Testis (tissue), 3 donors: ENCODE data around the gene GPBP1L1. TPM values are rescaled to one million over a fixed set of nuclear protein-coding genes. Genes with fewer than 3 reads are reported as not detected.

Experiments
- DNase-seq: peaks from one replicate; pipeline ENCODE4 v3.0.0-alpha.2; 2019
- H3K27ac ChIP-seq, 2 donors: fragments of 200-600 bp; sonication (generic); one replicate each; pipeline ENCODE4 v1.5.1; 2019
- H3K27me3 ChIP-seq: fragments of 200-600 bp; sonication (generic); one replicate; pipeline ENCODE4 v1.5.1; 2019
- H3K36me3 ChIP-seq: fragments of 200-600 bp; sonication (generic); one replicate; pipeline ENCODE4 v1.5.1; 2017; ENCODE audit warnings: low read depth; ENCODE audit errors: missing control alignments
- H3K4me1 ChIP-seq: fragments of 200-600 bp; sonication (generic); one replicate; pipeline ENCODE4 v1.5.1; 2019
- H3K4me3 ChIP-seq, 2 donors: fragments of 200-600 bp; sonication (generic); one replicate each; pipeline ENCODE4 v1.5.1; 2017 to 2019
- H3K9me3 ChIP-seq: fragments of 200-600 bp; sonication (generic); one replicate; pipeline ENCODE4 v1.5.1; 2017
- CTCF ChIP-seq, 3 experiments: fragments of 450-650 bp in 2 of 3; fragments of 200-600 bp in 1 of 3; sonication (generic) in 1 of 3; IDR thresholded peaks; one replicate each; pipeline ENCODE4 v1.5.1; 2016 to 2019; ENCODE audit warnings: antibody characterized with exemption in 3 of 3, mild to moderate bottlenecking in 2 of 3, moderate library complexity in 1 of 3
- POLR2A ChIP-seq: fragments of 450-650 bp; IDR thresholded peaks from one replicate; pipeline ENCODE4 v1.6.1; 2017; ENCODE audit warnings: antibody characterized with exemption, mild to moderate bottlenecking, moderate library complexity
- WGBS, 2 donors: methylation state at CpG; one replicate each; pipeline ENCODE4 v1.1.5; 2018; 5-methylcytosine and 5-hydroxymethylcytosine counted together
- intact Hi-C: fragments of 100-400 bp; cut with DNase I; formaldehyde crosslinking; loops from one replicate; pipeline ENCODE4 v1.15.1; 2023; ENCODE audit warnings: low total_unique reads
- polyA plus RNA-seq: library from polyadenylated mRNA; stranded (reverse); fragments of 350-450 nt; fragmentation: Illumina TruSeq; extraction: RNeasy Lipid Tissue Mini Kit (QIAGEN cat#74804); gene quantifications from one replicate; pipeline ENCODE4 v1.2.3, GENCODE V29; 2014; ENCODE audit warnings: low read depth, low replicate concordance; ENCODE audit not compliant: insufficient read depth
- total RNA-seq, 2 donors: library from RNA; depleted of rRNA; stranded (reverse); fragments of >200 nt; gene quantifications; one replicate each; pipeline ENCODE4 v1.2.3, GENCODE V29; 2016

Gene GPBP1L1
- total and polyA plus RNA-seq, 3 donors from 2014 or later = 151 to 233 (median 178) TPM

DNA sequence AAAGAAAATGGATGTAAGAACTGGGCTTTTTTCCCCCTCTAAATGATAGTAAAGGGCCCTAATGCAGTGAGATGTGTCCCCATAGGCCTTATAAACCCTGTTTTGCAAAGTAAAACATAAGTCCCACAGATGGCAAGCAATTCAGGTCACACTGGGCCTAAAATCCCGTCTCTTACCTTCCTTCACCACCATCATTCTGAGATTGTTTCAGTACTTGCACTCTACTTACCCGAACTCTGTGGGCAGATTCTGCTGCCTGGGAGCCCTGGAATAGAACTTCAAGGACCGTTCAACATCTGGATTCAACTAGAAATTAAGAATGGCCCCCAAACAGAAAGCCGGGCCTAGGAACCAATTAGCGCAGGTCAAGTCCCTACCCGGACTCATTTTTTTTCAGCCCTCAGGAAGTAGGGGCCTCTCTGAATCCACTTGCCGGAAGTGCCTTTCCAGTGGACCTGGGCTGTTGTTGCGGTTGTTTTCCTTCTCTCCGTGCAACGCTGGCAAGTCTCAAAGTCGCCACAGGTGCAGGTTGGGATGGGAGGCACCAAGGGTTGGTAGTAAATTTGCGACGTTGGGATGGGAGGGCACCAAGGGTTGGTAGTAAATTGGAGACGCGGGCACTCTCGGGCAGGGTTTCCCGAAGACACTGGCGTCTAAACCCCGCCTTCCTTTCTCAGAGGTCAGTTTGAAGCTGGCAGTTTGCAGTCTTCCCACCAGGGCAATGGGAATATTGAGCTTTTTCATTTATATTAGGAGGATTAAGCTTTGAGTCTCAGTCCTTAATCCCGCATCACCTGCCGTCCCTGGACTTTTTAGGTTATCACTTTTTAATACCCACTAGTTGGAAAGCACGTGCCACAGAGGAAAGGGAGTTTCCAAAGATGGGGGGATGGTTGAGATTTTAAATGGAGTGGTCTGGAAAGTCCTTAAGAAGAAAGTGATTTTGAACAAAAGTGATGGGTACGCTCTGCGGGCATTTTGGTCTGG is 1.7 kb upstream of the GPBP1L1 start, which contains the start of gene TMEM69:
Gene TMEM69, plus strand, starts transcription at position 428 of the 987 bp plus-strand sequence. CDS start 2,888 bp downstream, outside the sequence.
- Histone ChIP-seq H3K9me3 (no peaks in the 10 kb centered on the region), H3K4me3 (peak within 1 kb of the TSS; percentile 79 to 94), H3K27ac (peak within 1 kb of the TSS; percentile 96 to 100), H3K27me3 (no peaks in the 10 kb centered on the region), H3K36me3 (no peaks in the 10 kb centered on the region), H3K4me1 (no peaks in the 10 kb centered on the region)
- intact Hi-C loops = no loop called here
- no peak for TF ChIP-seq POLR2A
- no peak for TF ChIP-seq CTCF (IDR thresholded peaks at IDR 0.05)
- WGBS, 2 donors = 1 to 2% methylated on average over 24 of the region's 24 CpGs
- DNase-seq = peak; percentile 78

- H3K4me3 ChIP-seq = peak overlapping the region; percentile 79 to 94
- H3K27ac ChIP-seq = peak overlapping the region; percentile 96 to 100
- H3K9me3 ChIP-seq = no peaks in the 10 kb centered on the region
- H3K27me3 ChIP-seq = no peaks in the 10 kb centered on the region
- no peaks in the 10 kb centered on the region for H3K4me1 ChIP-seq
- no peaks in the 10 kb centered on the region for H3K36me3 ChIP-seq
- WGBS, 2 donors = 0% methylated on average over 20 to 44 of the region's 44 CpGs
- peak; percentile 98 for DNase-seq
- TF ChIP-seq CTCF (IDR thresholded peaks at IDR 0.05) (no peak), POLR2A (peak; percentile 78)
- intact Hi-C loops = no loop called here
Measured at GRCh38 chr1:45687014-45687753, 851 bp upstream of the GPBP1L1 start.

GRCh38 chr1:45686015-45686287 is 382 bp downstream of the GPBP1L1 start:
- no peak for TF ChIP-seq CTCF (IDR thresholded peaks at IDR 0.05)
- no peak for TF ChIP-seq POLR2A
- H3K27ac ChIP-seq = peak overlapping the region; percentile 96 to 100
- peak; percentile 78 for DNase-seq
- H3K4me3 ChIP-seq = peak overlapping the region; percentile 79 to 94
- no peaks in the 10 kb centered on the region for H3K4me1 ChIP-seq
- intact Hi-C loops = no loop called here
- 0 to 1% methylated on average over 10 to 27 of the region's 27 CpGs for WGBS, 2 donors
- H3K36me3 ChIP-seq = no peaks in the 10 kb centered on the region
- no peaks in the 10 kb centered on the region for H3K27me3 ChIP-seq
- no peaks in the 10 kb centered on the region for H3K9me3 ChIP-seq

DNA sequence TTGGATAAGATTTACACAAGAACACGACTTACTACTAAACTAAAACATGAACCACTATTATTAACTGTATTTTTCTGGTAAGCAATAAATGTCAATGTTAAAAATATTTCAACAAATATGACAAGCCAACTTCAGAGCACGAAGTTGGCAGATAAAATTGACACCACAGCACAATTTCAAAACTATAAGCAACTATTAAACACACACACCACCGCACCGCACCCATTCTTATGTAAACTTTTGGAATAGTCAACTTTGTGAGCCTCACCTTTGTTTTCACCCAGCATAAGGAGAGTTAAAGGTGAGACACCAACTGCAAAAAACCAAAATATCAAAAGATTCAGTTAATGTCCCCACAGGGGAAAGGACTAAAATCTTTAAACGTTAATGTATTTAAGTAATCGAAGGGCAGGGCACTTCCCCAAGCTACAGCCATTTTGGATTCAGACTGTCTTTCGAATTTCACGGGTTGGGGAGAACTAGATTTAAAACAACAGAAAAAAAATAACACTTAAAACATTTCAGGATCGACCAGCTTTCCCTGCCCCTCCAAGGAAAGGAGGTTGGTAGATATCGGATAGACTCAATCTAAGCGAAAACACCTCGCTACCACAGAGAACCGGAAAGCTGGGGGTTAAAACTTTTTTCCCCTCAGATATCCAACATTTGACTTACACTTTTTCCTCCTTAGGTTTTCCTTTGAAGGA is 872 bp downstream of the GPBP1L1 start:
- intact Hi-C loops = no loop called here
- no peak for DNase-seq

More for the DNA sequence above, 872 bp downstream of the GPBP1L1 start:
- Histone ChIP-seq H3K27ac (peak overlapping the region; percentile 96 to 100), H3K4me1 (no peaks in the 10 kb centered on the region), H3K27me3 (no peaks in the 10 kb centered on the region), H3K9me3 (no peaks in the 10 kb centered on the region), H3K4me3 (peak overlapping the region; percentile 79 to 94), H3K36me3 (no peaks in the 10 kb centered on the region)
- no peak for TF ChIP-seq POLR2A
- WGBS, 2 donors = 1% methylated on average over 13 of the region's 13 CpGs
